ENCODE results near the gene PTPRD.

Gene PTPRD

DNA sequence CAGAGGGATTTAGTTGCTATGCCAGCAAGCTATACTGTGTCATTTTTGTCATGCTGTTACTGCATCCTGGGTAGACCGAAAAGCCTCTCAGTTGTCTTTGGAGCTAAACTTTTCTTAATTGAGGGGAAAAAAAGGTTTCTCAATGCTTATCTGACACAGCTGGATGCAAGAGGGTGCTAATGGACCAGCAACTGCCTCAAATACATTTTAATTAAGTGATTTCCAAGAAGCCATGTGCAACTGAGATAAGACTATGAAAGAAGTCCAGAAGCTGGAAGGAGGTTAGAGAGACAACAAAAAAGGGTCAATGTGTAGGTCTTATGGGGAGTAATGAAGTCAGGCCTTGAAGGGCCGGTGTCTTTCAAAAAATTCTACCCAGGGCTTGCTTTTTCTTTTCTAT is 2347.5 kb downstream of the PTPRD start:
- no peak for DNase-seq
